GM19351 (cell line): ENCODE results near the gene OOEP.
"Not testable (repeated sequence)": the region's sequence is repeated elsewhere in the genome, so short reads cannot be mapped to it uniquely, and the experiment has no call there.

Experiments used
- ATAC-seq: cut with Tn5 transposase; IDR thresholded peaks from one replicate; pipeline ENCODE4 v1.9.1; 2021; ENCODE audit warnings: mild to moderate bottlenecking, moderate library complexity; ENCODE audit not compliant: unreplicated experiment

Gene OOEP

GRCh38 chr6:73369563-73369962 lies at the start of gene OOEP:
OOEP (minus strand) TSS chr6:73369897; CDS start chr6:73369792, 105 bp downstream.
- no peak for ATAC-seq

DNA sequence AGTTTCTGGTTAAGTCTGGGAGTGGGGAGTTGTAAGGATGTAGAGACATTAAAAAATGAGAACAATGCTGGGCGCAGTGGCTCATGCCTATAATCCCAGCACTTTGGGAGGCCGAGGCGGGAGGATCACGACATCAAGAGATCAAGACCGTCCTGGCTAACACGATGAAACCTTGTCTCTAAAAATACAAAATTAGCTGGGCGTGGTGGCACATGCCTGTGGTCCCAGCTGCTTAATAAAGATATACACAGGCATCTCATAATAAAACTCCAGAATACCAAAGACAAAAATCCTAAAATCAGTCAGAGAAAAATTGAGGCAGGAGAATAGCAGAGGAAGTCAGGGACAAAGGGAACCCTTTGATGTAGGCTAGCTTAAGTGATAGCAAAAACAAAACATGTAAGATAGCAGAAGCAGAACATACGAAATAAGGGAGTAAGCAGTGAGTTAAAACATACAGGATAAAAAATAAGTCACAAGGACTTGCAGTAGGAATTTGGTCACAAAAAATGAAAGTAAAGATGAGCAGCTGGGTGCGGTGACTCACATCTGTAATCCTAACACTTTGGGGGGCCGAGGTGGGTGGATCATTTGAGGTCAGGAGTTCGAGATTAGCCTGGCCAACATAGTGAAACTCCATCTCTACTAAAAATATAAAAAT lies 48.5 kb upstream of the OOEP start:
- no peak for ATAC-seq

DNA sequence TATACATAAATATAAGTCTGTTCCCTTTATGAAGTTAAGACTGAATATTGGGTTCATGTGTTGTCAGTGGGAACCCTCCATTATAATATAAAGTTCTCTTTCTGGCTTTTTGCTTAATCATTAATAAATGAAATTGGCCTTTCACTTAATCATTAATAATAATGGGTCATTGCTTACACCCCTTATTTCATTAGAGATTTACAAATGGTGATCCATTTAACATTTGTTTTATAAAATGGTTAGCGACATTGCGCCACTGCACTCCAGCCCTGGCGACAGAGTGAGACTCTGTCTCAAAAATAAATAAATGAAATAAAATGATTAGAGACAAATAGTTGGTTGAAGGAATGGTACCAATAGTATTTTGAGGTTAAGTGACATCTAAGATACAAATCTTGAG lies 43.4 kb upstream of the OOEP start:
- ATAC-seq = no peak

DNA sequence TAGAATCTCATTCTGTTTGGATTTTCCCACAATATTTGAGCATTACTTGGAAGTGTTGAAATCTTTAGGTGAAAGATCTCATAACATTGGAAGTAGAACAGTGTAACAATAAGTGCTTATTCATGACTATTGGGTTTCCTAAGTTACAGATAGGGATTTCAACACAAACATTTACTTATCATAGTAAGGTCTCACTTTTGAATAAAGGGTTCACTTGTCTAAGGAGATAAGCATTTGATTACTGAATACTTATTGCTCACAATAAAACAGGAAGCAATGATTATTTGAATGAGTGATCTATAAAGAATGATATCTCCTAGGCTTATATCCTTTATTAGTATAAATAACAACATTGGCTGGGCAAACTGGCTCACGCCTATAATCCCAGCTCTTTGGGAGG lies 39.7 kb upstream of the OOEP start:
- no peak for ATAC-seq

GRCh38 chr6:73400656-73401055 lies 31.0 kb upstream of the OOEP start:
- peak; percentile 67 for ATAC-seq

- no peak for ATAC-seq
Observed at GRCh38 chr6:73395875-73396274, 26.2 kb upstream of the OOEP start.

GRCh38 chr6:73394577-73395354 lies 25.1 kb upstream of the OOEP start, which contains the start of gene DDX43:
DDX43 (plus strand) TSS chr6:73394828; CDS start chr6:73394906, 78 bp downstream.
- no peak for ATAC-seq

DNA sequence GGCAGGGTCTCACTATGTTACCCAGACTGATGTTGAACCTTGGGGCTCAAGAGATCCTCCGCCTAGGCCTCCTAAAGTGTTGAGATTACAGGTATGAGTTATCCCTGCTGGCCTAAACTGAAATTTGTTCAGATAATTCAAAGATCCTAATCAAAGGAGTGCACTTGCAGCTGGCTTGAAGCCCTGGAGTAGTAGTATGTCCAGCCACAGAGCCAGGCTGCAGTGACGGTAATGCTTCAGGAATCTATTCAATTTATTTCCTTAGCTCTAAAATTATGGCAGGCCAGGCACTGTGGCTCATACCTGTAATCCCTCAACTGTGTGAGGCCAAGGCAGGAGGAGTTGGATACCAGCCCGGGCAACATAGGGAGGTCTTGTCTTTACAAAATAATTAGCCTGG lies 23.6 kb upstream of the OOEP start:
- no peak for ATAC-seq

- ATAC-seq = not testable (repeated sequence)
Observed at GRCh38 chr6:73392188-73392587, 22.5 kb upstream of the OOEP start.

- ATAC-seq = no peak
Observed at GRCh38 chr6:73391675-73392074, 22.0 kb upstream of the OOEP start.

DNA sequence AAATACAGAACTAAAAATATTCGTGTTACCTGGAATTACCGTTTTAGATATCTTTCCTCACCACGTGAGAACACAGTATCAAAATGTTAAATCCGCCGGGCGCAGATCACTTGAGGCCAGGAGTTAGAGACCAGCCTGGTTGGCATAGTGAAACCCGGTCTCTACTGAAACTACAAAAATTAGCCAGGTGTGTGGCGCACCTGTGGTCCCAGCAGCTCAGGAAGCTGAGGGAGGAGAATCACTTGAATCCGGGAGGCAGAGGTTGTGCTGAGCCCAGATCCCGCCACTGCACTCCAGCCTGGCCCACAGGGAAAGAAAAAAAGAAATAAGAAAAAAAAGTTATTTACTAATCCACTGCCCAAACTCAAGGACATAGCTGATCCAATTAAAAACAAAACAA lies 20.2 kb upstream of the OOEP start:
- ATAC-seq = no peak

DNA sequence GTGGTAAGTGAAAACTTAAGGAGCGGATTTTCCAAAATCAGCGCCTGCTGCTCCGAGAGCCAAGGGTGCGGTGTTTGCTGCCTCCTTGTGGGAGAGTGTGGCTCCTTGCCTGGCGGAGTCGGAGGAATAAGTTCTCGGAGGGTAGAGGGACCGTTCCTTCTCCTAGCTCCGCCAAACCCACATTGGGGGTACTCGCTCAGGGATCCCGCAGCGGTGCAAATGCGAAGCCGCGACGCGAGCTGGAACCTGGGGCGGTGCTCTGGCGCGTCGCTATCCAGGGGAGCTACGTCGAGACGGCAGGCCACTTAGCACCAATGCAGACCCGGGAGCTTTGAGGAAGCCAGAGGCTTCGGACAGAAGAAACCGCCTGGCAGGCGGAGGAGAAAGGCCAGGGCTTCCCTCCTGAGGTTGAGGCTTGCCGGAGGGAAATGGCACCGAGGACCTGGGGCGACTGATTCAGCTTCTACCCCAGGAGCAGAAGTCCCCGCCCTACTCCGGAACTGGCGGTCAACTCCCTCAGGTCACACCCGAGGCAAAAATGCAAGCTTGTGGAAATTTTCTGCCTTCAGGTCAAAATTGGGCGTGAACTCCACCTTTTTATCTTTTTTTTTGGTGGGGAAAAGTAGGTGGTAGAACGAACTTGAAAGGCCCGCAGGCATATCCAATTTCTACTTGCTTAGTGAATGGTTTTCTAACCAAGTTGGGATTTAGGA lies 19.3 kb upstream of the OOEP start:
- ATAC-seq = peak; percentile 84

DNA sequence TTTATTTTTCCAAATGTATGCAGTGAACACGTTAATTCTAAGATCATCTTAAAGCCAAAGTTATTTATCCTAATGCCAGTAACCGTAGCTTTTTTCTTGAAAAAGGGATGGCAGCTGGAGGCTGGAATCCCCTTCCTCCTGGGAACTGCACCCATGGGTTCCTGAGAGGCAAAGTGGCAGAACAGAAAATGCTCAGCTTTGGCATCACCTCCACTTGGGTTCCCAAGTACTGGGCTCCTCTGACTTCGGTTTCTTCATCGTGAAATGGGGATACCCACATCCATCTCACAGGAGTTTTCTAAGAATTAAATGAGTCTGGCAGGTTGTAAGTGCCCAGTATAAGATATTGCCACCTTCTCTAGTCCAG lies 18.7 kb upstream of the OOEP start:
- ATAC-seq = peak; percentile 9

GRCh38 chr6:73382462-73383113 lies 12.9 kb upstream of the OOEP start:
- ATAC-seq = no peak

- ATAC-seq = not testable (repeated sequence)
Observed at GRCh38 chr6:73381531-73381930, 11.8 kb upstream of the OOEP start.

DNA sequence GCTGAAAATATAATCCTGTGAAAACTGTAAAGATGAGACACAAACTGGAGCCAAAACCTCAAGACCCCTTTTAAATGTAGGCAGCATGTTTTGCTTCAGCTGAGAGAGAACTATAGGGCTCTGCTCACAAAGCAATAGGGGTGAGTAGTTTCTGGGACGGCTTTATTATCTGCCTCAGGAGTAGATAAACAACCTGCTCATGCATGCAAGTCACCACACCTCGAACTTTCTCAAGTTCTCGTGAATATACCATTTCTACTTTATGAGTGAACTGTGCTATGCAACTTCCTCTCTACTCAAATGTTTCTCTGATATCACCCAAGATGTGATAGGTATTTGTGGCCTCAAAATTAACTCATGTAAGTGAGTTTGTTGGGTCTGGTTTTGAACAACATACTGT lies 7.5 kb upstream of the OOEP start:
- no peak for ATAC-seq

DNA sequence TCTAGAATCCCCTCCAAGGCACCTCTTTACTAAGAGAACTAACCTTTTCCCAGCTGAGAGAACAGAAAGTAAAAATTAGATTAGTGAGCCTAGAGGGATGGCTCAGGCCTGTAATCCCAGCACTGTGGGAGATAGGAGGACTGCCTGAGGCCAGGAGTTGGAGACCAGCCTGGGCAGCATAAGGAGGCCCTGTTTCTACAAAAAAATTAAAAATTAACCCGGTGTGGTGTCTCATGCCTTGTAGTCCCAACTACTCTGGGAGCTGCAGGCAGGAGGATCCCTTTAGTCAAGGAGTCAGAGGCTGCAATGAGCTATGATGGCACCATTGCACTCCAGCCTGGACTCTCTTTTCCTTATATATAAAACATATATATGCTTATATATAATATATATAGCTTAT lies 5.5 kb upstream of the OOEP start:
- ATAC-seq = no peak

DNA sequence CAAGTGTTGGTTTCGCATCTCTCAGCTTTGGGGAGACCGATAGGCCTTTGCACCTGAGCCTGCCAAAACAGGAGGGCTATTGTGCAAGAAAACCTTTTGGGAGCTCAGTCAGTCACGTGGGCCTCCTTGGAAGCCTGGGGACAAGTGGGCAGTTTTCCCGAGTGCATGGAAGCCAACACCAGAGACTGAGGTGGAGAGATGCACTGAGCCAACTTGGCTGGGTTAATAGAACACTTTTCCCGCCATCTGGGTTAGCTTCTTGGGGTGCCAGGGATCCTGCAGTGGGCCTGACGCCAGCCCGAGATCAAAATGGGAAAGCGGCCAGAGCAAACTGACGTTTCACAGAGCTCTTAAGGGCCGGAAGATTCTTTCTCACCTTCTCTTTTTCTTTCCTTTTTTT lies 2.8 kb upstream of the OOEP start:
- no peak for ATAC-seq

GRCh38 chr6:73371984-73372383 lies 2.3 kb upstream of the OOEP start:
- ATAC-seq = no peak

GRCh38 chr6:73369157-73369556 lies 540 bp downstream of the OOEP start:
- no peak for ATAC-seq

DNA sequence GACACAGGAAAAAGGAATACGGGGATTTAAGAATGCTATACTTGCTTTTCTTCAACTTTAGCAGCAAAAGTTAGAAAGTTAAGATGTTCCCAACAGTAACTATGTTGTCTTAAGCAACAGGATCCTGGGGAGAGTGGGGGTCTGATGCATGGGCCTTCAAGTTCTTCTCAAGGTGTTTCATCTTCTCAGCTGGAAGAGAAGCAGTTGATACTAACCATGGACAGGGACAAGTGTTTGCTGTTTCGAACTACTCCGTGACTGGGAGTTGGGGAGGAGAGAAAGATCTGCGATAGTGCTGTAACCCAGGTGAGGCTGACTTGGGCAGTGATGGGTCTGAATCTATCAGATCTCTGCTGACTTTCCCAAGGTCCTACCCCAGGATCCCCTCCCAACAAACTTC lies 1.0 kb downstream of the OOEP start:
- ATAC-seq = no peak
